H1 (cell line): ENCODE measurements around the gene CLDN12. TPM values are rescaled to one million over a fixed set of nuclear protein-coding genes. Genes with fewer than 3 reads are reported as not detected.

Experiments used
- CTCF ChIA-PET: fragments of 300-600 bp; sonication (Branson Sonifier 250); formaldehyde crosslinking; loops from one replicate; lab custom pipeline; 2021; ENCODE audit not compliant: partially characterized antibody; lab: Charles Lee
- POLR2A ChIA-PET: fragments of 300-600 bp; sonication (Branson Sonifier 250); formaldehyde crosslinking; loops from one replicate; lab custom pipeline; 2021; ENCODE audit warnings: inconsistent platforms; ENCODE audit not compliant: partially characterized antibody; lab: Charles Lee
- DNase-seq, 2 experiments: peaks; one replicate each; pipeline versions ENCODE4 v3.0.0 to v3.0.0-alpha.2; 2010 to 2022; ENCODE audit warnings: low spot score in 2 of 2, low read depth in 1 of 2, mixed read lengths in 1 of 2
- FAIRE-seq: peaks from 2 replicates; lab custom pipeline; 2011; peaks lifted over from hg19 to GRCh38; lab: Jason Lieb, UNC
- H2AFZ ChIP-seq: 2 replicates; pipeline ENCODE4 v1.8.1; 2012; ENCODE audit warnings: low read length, inconsistent platforms
- H2AK5ac ChIP-seq: 2 replicates; pipeline ENCODE4 v1.6.1; 2013; ENCODE audit warnings: low read depth, low read length
- H2BK120ac ChIP-seq: replicated peaks from 2 replicates; pipeline ENCODE3; 2013; ENCODE audit warnings: low read depth, low read length, inconsistent platforms
- H2BK12ac ChIP-seq: 2 replicates; pipeline ENCODE4 v1.6.1; 2013; ENCODE audit warnings: low read depth, low read length
- H2BK15ac ChIP-seq: 2 replicates; pipeline ENCODE4 v1.6.1; 2013; ENCODE audit warnings: low read length
- H2BK20ac ChIP-seq: 2 replicates; pipeline ENCODE4 v1.6.1; 2013; ENCODE audit warnings: low read length
- H2BK5ac ChIP-seq: 2 replicates; pipeline ENCODE4 v1.6.1; 2013; ENCODE audit warnings: low read depth, low read length
- H3K14ac ChIP-seq: 2 replicates; pipeline ENCODE4 v1.6.1; 2013; ENCODE audit warnings: inconsistent platforms; ENCODE audit not compliant: insufficient read length
- H3K18ac ChIP-seq: 2 replicates; pipeline ENCODE4 v1.6.1; 2013; ENCODE audit warnings: low read length; ENCODE audit errors: extremely low read depth
- H3K23ac ChIP-seq: 2 replicates; pipeline ENCODE4 v1.6.1; 2013; ENCODE audit warnings: inconsistent platforms; ENCODE audit not compliant: insufficient read length
- H3K23me2 ChIP-seq: 2 replicates; pipeline ENCODE4 v1.6.1; 2013; ENCODE audit warnings: low read depth, low read length
- H3K27ac ChIP-seq: 2 replicates; pipeline ENCODE4 v1.6.1; 2011; ENCODE audit warnings: low read depth, low read length, inconsistent platforms
- H3K27me3 ChIP-seq, 4 experiments: replicated peaks in 1 of 4; 1 replicate in 1 of 4; 2 replicates in 3 of 4; pipeline versions ENCODE4 v1.6.1 to v1.8.1; 2011 to 2013; ENCODE audit warnings: low read length in 3 of 4, mild to moderate bottlenecking in 3 of 4, inconsistent platforms in 2 of 4, mixed read lengths in 2 of 4, moderate library complexity in 1 of 4; ENCODE audit not compliant: control insufficient read depth in 3 of 4, insufficient read depth in 3 of 4; ENCODE audit errors: extremely low read depth in 1 of 4
- H3K36me3 ChIP-seq, 4 experiments: 2 replicates each; pipeline versions ENCODE4 v1.6.1 to v1.8.1; 2011 to 2013; ENCODE audit warnings: mild to moderate bottlenecking in 4 of 4, low read length in 3 of 4, moderate library complexity in 2 of 4, control low read depth in 1 of 4, inconsistent platforms in 1 of 4; ENCODE audit not compliant: insufficient read depth in 4 of 4, control insufficient read depth in 2 of 4
- H3K4ac ChIP-seq: replicated peaks from 2 replicates; pipeline ENCODE3; 2013; ENCODE audit warnings: low read length, low read depth, mixed read lengths, inconsistent platforms; ENCODE audit not compliant: insufficient read length
- H3K4me1 ChIP-seq, 4 experiments: replicated peaks in 1 of 4; 1 replicate in 1 of 4; 2 replicates in 3 of 4; pipeline versions ENCODE4 v1.6.1 to v1.8.1; 2011 to 2013; ENCODE audit warnings: low read length in 3 of 4, inconsistent platforms in 2 of 4, mixed read lengths in 1 of 4; ENCODE audit not compliant: insufficient read depth in 4 of 4, control insufficient read depth in 3 of 4
- H3K4me2 ChIP-seq, 2 experiments: 2 replicates each; pipeline versions ENCODE4 v1.6.1 to v1.8.1; 2011 to 2013; ENCODE audit warnings: low read depth in 2 of 2, low read length in 2 of 2, control low read depth in 1 of 2, inconsistent platforms in 1 of 2, mild to moderate bottlenecking in 1 of 2; ENCODE audit not compliant: insufficient read depth in 1 of 2
- H3K4me3 ChIP-seq, 4 experiments: fragments of 200-600, 300-600 bp in 1 of 4; sonication (generic), shearing (Covaris generic), sonication (Bioruptor Twin) in 1 of 4; 2 replicates each; pipeline versions ENCODE4 v1.5.1 to v1.8.1; 2011 to 2016; ENCODE audit warnings: low read length in 4 of 4, low read depth in 3 of 4, control low read depth in 2 of 4, inconsistent platforms in 2 of 4, mild to moderate bottlenecking in 2 of 4, mixed read lengths in 1 of 4, moderate library complexity in 1 of 4; ENCODE audit not compliant: insufficient read depth in 2 of 4; ENCODE audit errors: extremely low read depth in 1 of 4
- H3K56ac ChIP-seq: replicated peaks from 2 replicates; pipeline ENCODE3; 2013; ENCODE audit warnings: low read depth, mild to moderate bottlenecking, mixed read lengths, low read length, inconsistent platforms; ENCODE audit not compliant: insufficient read length
- H3K79me1 ChIP-seq: 2 replicates; pipeline ENCODE4 v1.6.1; 2013; ENCODE audit warnings: low read depth, low read length, control low read depth
- H3K79me2 ChIP-seq, 2 experiments: 2 replicates each; pipeline versions ENCODE4 v1.6.1 to v1.8.1; 2012 to 2013; ENCODE audit warnings: low read length in 2 of 2, mild to moderate bottlenecking in 2 of 2, inconsistent platforms in 1 of 2; ENCODE audit not compliant: insufficient read depth in 2 of 2, control insufficient read depth in 1 of 2
- H3K9ac ChIP-seq, 4 experiments: replicated peaks in 1 of 4; 1 replicate in 1 of 4; 2 replicates in 3 of 4; pipeline versions ENCODE4 v1.6.1 to v1.8.1; 2011 to 2013; ENCODE audit warnings: low read depth in 3 of 4, low read length in 3 of 4, control low read depth in 2 of 4, mild to moderate bottlenecking in 2 of 4, moderate library complexity in 2 of 4, inconsistent platforms in 1 of 4; ENCODE audit errors: extremely low read depth in 1 of 4
- H3K9me3 ChIP-seq, 2 experiments: 2 replicates each; pipeline versions ENCODE4 v1.6.1 to v1.8.1; 2012 to 2013; ENCODE audit warnings: mild to moderate bottlenecking in 2 of 2, moderate library complexity in 2 of 2, control low read depth in 1 of 2, inconsistent platforms in 1 of 2, low read depth in 1 of 2, low read length in 1 of 2, mixed read lengths in 1 of 2; ENCODE audit not compliant: insufficient read depth in 2 of 2
- H4K20me1 ChIP-seq, 2 experiments: replicated peaks in 1 of 2; 2 replicates each; pipeline versions ENCODE3 to v1.8.1; 2011 to 2013; ENCODE audit warnings: inconsistent platforms in 2 of 2, low read length in 2 of 2, mild to moderate bottlenecking in 1 of 2; ENCODE audit not compliant: insufficient read depth in 2 of 2, control insufficient read depth in 1 of 2
- H4K5ac ChIP-seq: 2 replicates; pipeline ENCODE4 v1.6.1; 2013; ENCODE audit warnings: low read length, low read depth, mixed read lengths, inconsistent platforms; ENCODE audit not compliant: insufficient read length
- H4K8ac ChIP-seq: 2 replicates; pipeline ENCODE4 v1.8.0; 2013; ENCODE audit warnings: mild to moderate bottlenecking, moderate library complexity, low read length, inconsistent platforms; ENCODE audit not compliant: insufficient read depth; ENCODE audit errors: extremely low read depth
- H4K91ac ChIP-seq: replicated peaks from 2 replicates; pipeline ENCODE3; 2013; ENCODE audit warnings: low read length, mixed read lengths, inconsistent platforms; ENCODE audit not compliant: insufficient read length
- NANOG ChIP-seq: IDR thresholded peaks from 2 replicates; pipeline ENCODE4 v1.6.1; 2011; ENCODE audit warnings: low read length, low read depth, mild to moderate bottlenecking, inconsistent platforms; ENCODE audit not compliant: insufficient read depth, poor library complexity, severe bottlenecking
- SP2 ChIP-seq: IDR thresholded peaks from 2 replicates; pipeline ENCODE4 v1.6.1; 2012; ENCODE audit warnings: mild to moderate bottlenecking, low read length, inconsistent platforms
- TCF12 ChIP-seq: IDR thresholded peaks from 2 replicates; pipeline ENCODE4 v1.6.1; 2011; ENCODE audit warnings: low read depth, mild to moderate bottlenecking, low read length
- WGBS, 2 experiments: shearing (Covaris generic) in 1 of 2; methylation state at CpG; one replicate each; pipeline versions ENCODE4 v1.1.6 to v1.1.7; 2013 to 2015; ENCODE audit warnings: low lambda C conversion rate in 2 of 2, mixed read lengths in 2 of 2, inconsistent platforms in 1 of 2, low coverage in 1 of 2, missing lambda C conversion rate in 1 of 2; ENCODE audit not compliant: insufficient replicate concordance in 2 of 2, insufficient coverage in 1 of 2, insufficient read length in 1 of 2; ENCODE audit errors: extremely low coverage in 1 of 2, missing lambda C conversion rate in 1 of 2; 5-methylcytosine and 5-hydroxymethylcytosine counted together
- polyA plus RNA-seq, 7 experiments: library from polyadenylated mRNA; depleted of rRNA in 3 of 7; stranded (reverse) in 5 of 7; unstranded in 2 of 7; fragments of >200 nt in 5 of 7; fragments of 200-250 nt in 2 of 7; gene quantifications; 1 replicate in 5 of 7; 2 replicates in 1 of 7; 4 replicates in 1 of 7; pipeline versions ENCODE4 v1.2.1 to v1.2.3, GENCODE V29; 2011 to 2013; ENCODE audit warnings: missing spikeins in 2 of 7, mixed read lengths in 2 of 7
- total RNA-seq: library from RNA; stranded (reverse); fragmentation: NEBNext Ultra II Directional; extraction: Animal tissue kit (Norgen Biotek cat#: 25700); gene quantifications from 2 replicates; pipeline ENCODE4 v1.2.1, GENCODE V29; 2021

CLDN12 gene
- total and polyA plus RNA-seq, 2 of the 8 experiments (the other 6 are each of a cell fraction or from before 2014, with no cell fraction given): 49.2 to 127 TPM

DNA sequence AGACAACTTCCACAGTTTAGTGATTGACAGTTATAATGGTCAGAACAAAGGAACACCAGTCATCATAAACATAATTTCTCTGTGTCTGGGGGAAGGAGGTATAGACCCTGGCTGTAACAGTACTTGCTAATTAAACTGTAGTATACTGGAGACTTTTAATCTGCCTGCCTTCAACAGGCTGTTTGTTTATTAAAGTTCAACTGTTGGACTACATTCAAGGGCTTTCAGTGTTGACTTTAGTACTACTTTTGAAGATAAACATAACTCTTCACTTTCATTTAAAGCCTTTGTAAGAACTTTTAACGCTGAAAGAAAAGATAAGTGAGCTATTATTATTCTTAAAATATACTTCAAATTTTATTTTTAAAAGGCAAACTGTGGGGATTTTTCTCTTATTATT, 50.7 kb downstream of the CLDN12 start:
- H3K4me1 ChIP-seq: no peaks in the 10 kb centered on the region
- H3K36me3 ChIP-seq: no peaks in the 10 kb centered on the region
- DNase-seq (no peak), FAIRE-seq (no peak)
- no peak overlapping the region for H3K27ac ChIP-seq
- H3K4me3 ChIP-seq: no peak overlapping the region
- no peak overlapping the region for H4K5ac ChIP-seq
- H3K18ac ChIP-seq: no peak overlapping the region
- no peaks in the 10 kb centered on the region for H3K9me3 ChIP-seq
- H3K27me3 ChIP-seq: peaks cover 0 to 1% (median 0%) of the 10 kb centered on the region in 4 experiments; a peak in 1 of 7 replicates
- H2AFZ ChIP-seq: no peak overlapping the region
- H3K9ac ChIP-seq: no peak overlapping the region
- no peak overlapping the region for H2BK12ac ChIP-seq
- no peak overlapping the region for H2BK20ac ChIP-seq
- CTCF ChIA-PET: interaction anchor here (1.0 to 1.5 kb wide), 4 partner anchors 87 to 289 kb away, joined by 3 read pairs; no protein-coding TSS in a partner anchor
- no peak overlapping the region for H4K8ac ChIP-seq
- H4K20me1 ChIP-seq: no peaks in the 10 kb centered on the region
- H4K91ac ChIP-seq: no peak overlapping the region
- TF ChIP-seq TCF12 (no peak), NANOG (no peak), SP2 (no peak)
- H2BK5ac ChIP-seq: no peak overlapping the region
- no peaks in the 10 kb centered on the region for H3K79me2 ChIP-seq
- H3K56ac ChIP-seq: no peak overlapping the region
- 92% methylated on average over 1 of the region's 1 CpG; no CpG with 5 or more reads in 1 of the 2 experiments for WGBS, 2 experiments
- no peak overlapping the region for H3K4me2 ChIP-seq
- H2BK120ac ChIP-seq: no peak overlapping the region
- H3K79me1 ChIP-seq: no peaks in the 10 kb centered on the region
- no peak overlapping the region for H2BK15ac ChIP-seq
- H3K14ac ChIP-seq: no peak overlapping the region
- H3K23me2 ChIP-seq: no peaks in the 10 kb centered on the region
- no peak overlapping the region for H3K23ac ChIP-seq
- no peak overlapping the region for H2AK5ac ChIP-seq
- no peak overlapping the region for H3K4ac ChIP-seq
- POLR2A ChIA-PET: no interaction called here
